Measurements from ENCODE around the gene FANK1.

DNA sequence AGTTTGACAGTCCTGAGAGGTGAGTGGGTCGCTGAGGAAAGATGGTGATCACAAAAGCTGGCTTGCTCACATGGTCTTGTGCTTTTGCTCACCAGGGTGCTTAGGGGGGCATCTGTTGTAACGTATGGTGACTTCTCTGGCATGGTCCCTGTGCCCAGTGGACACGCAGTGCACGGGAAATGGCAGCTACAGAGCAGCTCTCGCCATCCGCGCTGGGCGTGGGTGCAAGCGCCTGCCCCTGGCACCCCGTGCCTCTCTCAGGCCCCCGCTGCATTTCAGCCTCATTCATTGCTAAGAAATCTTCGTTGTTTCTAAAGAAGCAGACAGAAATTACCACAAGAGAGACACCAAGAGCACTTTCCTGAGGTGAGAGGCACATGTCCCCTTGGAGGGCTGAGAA lies 101.2 kb downstream of the FANK1 start:
- TF ChIP-seq, protein P1, sequence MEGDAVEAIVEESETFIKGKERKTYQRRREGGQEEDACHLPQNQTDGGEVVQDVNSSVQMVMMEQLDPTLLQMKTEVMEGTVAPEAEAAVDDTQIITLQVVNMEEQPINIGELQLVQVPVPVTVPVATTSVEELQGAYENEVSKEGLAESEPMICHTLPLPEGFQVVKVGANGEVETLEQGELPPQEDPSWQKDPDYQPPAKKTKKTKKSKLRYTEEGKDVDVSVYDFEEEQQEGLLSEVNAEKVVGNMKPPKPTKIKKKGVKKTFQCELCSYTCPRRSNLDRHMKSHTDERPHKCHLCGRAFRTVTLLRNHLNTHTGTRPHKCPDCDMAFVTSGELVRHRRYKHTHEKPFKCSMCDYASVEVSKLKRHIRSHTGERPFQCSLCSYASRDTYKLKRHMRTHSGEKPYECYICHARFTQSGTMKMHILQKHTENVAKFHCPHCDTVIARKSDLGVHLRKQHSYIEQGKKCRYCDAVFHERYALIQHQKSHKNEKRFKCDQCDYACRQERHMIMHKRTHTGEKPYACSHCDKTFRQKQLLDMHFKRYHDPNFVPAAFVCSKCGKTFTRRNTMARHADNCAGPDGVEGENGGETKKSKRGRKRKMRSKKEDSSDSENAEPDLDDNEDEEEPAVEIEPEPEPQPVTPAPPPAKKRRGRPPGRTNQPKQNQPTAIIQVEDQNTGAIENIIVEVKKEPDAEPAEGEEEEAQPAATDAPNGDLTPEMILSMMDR (IDR thresholded peaks at IDR 0.05 in 4 of 5, conservative IDR thresholded peaks at IDR 0.05 in 1 of 5): no peak
- no peak for TF ChIP-seq POLR2A (IDR thresholded peaks at IDR 0.05)
